GM23338 (cell line): ENCODE measurements around the gene LHX3. TPM values are rescaled to one million over a fixed set of nuclear protein-coding genes. Genes with fewer than 3 reads are reported as not detected.

Experiments used
- ATAC-seq: fragments of 200-7000 bp; cut with Tn5 transposase; 3 replicates; pipeline ENCODE4 v1.9.1; 2020
- DNase-seq: peaks from one replicate; pipeline ENCODE4 v3.0.0-alpha.2; 2015; ENCODE audit warnings: low spot score
- H2AFZ ChIP-seq: fragments of 200-600 bp; sonication (generic); 2 replicates; pipeline ENCODE4 v1.8.0; 2016; ENCODE audit warnings: antibody characterized with exemption, mild to moderate bottlenecking, moderate library complexity
- H3F3A ChIP-seq: fragments of 200-600 bp; sonication (generic); replicated peaks from 2 replicates; pipeline ENCODE4 v1.8.0; 2017; ENCODE audit warnings: antibody characterized with exemption, mixed run types, low read depth
- H3K27ac ChIP-seq: fragments of 200-600 bp; sonication (generic); 2 replicates; pipeline ENCODE4 v1.6.1; 2016; ENCODE audit warnings: low read depth
- H3K27me3 ChIP-seq: fragments of 200-600 bp; sonication (generic); 2 replicates; pipeline ENCODE4 v1.8.0; 2016; ENCODE audit warnings: mild to moderate bottlenecking, mixed run types, moderate library complexity; ENCODE audit not compliant: insufficient read depth
- H3K36me3 ChIP-seq: fragments of 200-600 bp; sonication (generic); 2 replicates; pipeline ENCODE4 v1.8.0; 2016; ENCODE audit warnings: mild to moderate bottlenecking; ENCODE audit not compliant: insufficient read depth
- H3K4me1 ChIP-seq: fragments of 200-600 bp; sonication (generic); 2 replicates; pipeline ENCODE4 v1.8.0; 2016; ENCODE audit warnings: mild to moderate bottlenecking, moderate library complexity; ENCODE audit not compliant: insufficient read depth
- H3K4me2 ChIP-seq: fragments of 200-600 bp; sonication (generic); 2 replicates; pipeline ENCODE4 v1.7.1; 2017; ENCODE audit warnings: mixed run types
- H3K4me3 ChIP-seq: fragments of 200-600 bp; sonication (generic); 2 replicates; pipeline ENCODE4 v1.6.1; 2016; ENCODE audit warnings: mixed run types
- H3K79me2 ChIP-seq: fragments of 200-600 bp; sonication (generic); replicated peaks from 2 replicates; pipeline ENCODE4 v1.8.0; 2017; ENCODE audit warnings: mild to moderate bottlenecking; ENCODE audit not compliant: insufficient read depth
- H3K9me2 ChIP-seq: fragments of 200-600 bp; sonication (generic); 2 replicates; pipeline ENCODE4 v1.8.0; 2017; ENCODE audit not compliant: insufficient read depth
- H4K20me1 ChIP-seq: fragments of 200-600 bp; sonication (generic); replicated peaks from 2 replicates; pipeline ENCODE4 v1.8.0; 2017; ENCODE audit warnings: mild to moderate bottlenecking; ENCODE audit not compliant: insufficient read depth
- H3K27ac Mint-ChIP-seq: 2 replicates; pipeline ENCODE4 v1.8.0; 2020; ENCODE audit warnings: inconsistent platforms, mild to moderate bottlenecking, moderate library complexity, mixed read lengths
- H3K27me3 Mint-ChIP-seq: 3 replicates; pipeline ENCODE4 v1.8.0; 2022; ENCODE audit warnings: low read depth, mild to moderate bottlenecking, moderate library complexity, mixed read lengths, inconsistent platforms; ENCODE audit not compliant: insufficient read depth, poor library complexity
- H3K36me3 Mint-ChIP-seq: 3 replicates; pipeline ENCODE4 v1.8.0; 2021; ENCODE audit warnings: low read depth, mild to moderate bottlenecking, inconsistent platforms, moderate library complexity, mixed read lengths
- H3K4me1 Mint-ChIP-seq: 3 replicates; pipeline ENCODE4 v1.8.0; 2020; ENCODE audit warnings: mild to moderate bottlenecking, inconsistent platforms, mixed read lengths
- H3K4me3 Mint-ChIP-seq: 3 replicates; pipeline ENCODE4 v1.8.0; 2021; ENCODE audit warnings: moderate library complexity, mild to moderate bottlenecking, inconsistent platforms, mixed read lengths
- H3K9me3 Mint-ChIP-seq: 3 replicates; pipeline ENCODE4 v1.8.0; 2020; ENCODE audit warnings: moderate library complexity, mild to moderate bottlenecking, inconsistent platforms, mixed read lengths
- CREB1 ChIP-seq: fragments of 250-450 bp; sonication (Bioruptor Pico); IDR thresholded peaks from 2 replicates; pipeline ENCODE4 v1.5.0; 2020; ENCODE audit warnings: low read depth, mild to moderate bottlenecking, moderate library complexity
- ETS1 ChIP-seq: IDR thresholded peaks from 2 replicates; pipeline ENCODE4 v1.6.1; 2016; ENCODE audit warnings: antibody characterized with exemption
- EZH2 ChIP-seq: fragments of 200-600 bp; sonication (generic); IDR thresholded peaks from one replicate; pipeline ENCODE4 v1.8.0; 2017; ENCODE audit warnings: antibody characterized with exemption, mild to moderate bottlenecking, low read depth; ENCODE audit not compliant: unreplicated experiment
- EZH2phosphoT487 ChIP-seq: fragments of 200-600 bp; sonication (generic); IDR thresholded peaks from one replicate; pipeline ENCODE4 v1.8.1; 2018; ENCODE audit warnings: antibody characterized with exemption; ENCODE audit not compliant: unreplicated experiment
- JUNB ChIP-seq: IDR thresholded peaks from one replicate; pipeline ENCODE4 v1.6.1; 2016; ENCODE audit warnings: antibody characterized with exemption; ENCODE audit not compliant: unreplicated experiment
- NANOG ChIP-seq: IDR thresholded peaks from 2 replicates; pipeline ENCODE4 v1.6.1; 2016; ENCODE audit warnings: antibody characterized with exemption, borderline replicate concordance
- POLR2AphosphoS5 ChIP-seq: IDR thresholded peaks from 2 replicates; pipeline ENCODE4 v1.6.1; 2016; ENCODE audit warnings: antibody characterized with exemption, low read depth
- REST ChIP-seq: IDR thresholded peaks from one replicate; pipeline ENCODE4 v1.6.1; 2018; ENCODE audit warnings: antibody characterized with exemption; ENCODE audit not compliant: unreplicated experiment
- STAT1 ChIP-seq: IDR thresholded peaks from one replicate; pipeline ENCODE4 v1.6.1; 2016; ENCODE audit warnings: antibody characterized with exemption; ENCODE audit not compliant: unreplicated experiment
- ZNF114 ChIP-seq: fragments of 250-450 bp; sonication (Bioruptor Pico); IDR thresholded peaks from 2 replicates; pipeline ENCODE4 v1.5.0; 2020; ENCODE audit warnings: mild to moderate bottlenecking, moderate library complexity
- ZNF331 ChIP-seq: fragments of 250-450 bp; sonication (Bioruptor Pico); IDR thresholded peaks from 2 replicates; pipeline ENCODE4 v1.5.0; 2020; ENCODE audit warnings: low read depth, mild to moderate bottlenecking, moderate library complexity
- polyA plus RNA-seq: library from polyadenylated mRNA; unstranded; fragments of >200 nt; fragmentation: Nextera tagmentation; extraction: Ambion mirVana; gene quantifications from 2 replicates; pipeline ENCODE4 v1.2.1, GENCODE V29; 2016
- total RNA-seq: library from RNA; depleted of rRNA; stranded (reverse); fragments of >200 nt; shearing (Covaris generic); gene quantifications from 2 replicates; pipeline ENCODE4 v1.2.3, GENCODE V29; 2014
- TF ChIP-seq, protein P1 (sequence below): fragments of 250-450 bp; sonication (Bioruptor Pico); IDR thresholded peaks from 2 replicates; pipeline ENCODE4 v1.5.0; 2020; ENCODE audit warnings: mild to moderate bottlenecking, moderate library complexity
- TF ChIP-seq, protein P2 (sequence below), 2 experiments: fragments of 200-600 bp in 1 of 2; sonication (generic) in 1 of 2; conservative IDR thresholded peaks; 2 replicates each; pipeline versions ENCODE4 v1.5.1 to v1.6.1; 2016 to 2017; ENCODE audit warnings: antibody characterized with exemption in 2 of 2, low read depth in 2 of 2, mild to moderate bottlenecking in 2 of 2, moderate library complexity in 1 of 2

The LHX3 gene
- total and polyA plus RNA-seq, 2 experiments from 2014 or later: 0.08 TPM; not detected in 1

DNA sequence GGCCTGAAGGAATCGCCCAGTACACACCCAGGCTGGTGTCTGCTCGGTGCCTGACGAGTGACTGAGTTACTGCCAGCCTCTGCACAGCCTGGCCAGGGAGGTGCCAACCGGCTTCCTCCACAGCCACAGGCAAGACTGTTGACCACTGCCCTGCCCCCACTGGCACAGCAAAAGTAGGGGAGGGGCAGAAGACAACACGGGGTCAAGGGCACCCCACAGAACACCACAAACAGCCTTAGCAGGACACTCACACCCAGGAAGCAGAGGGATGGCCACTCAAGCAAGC lies 722 bp upstream of the LHX3 start:
- no peak for TF ChIP-seq NANOG
- TF ChIP-seq ZNF331: no peak
- no peak for TF ChIP-seq EZH2
- TF ChIP-seq STAT1: no peak
- TF ChIP-seq JUNB: no peak
- TF ChIP-seq POLR2AphosphoS5: no peak
- no peak for TF ChIP-seq REST
- TF ChIP-seq ZNF114 (CRISPR knock-in tag): no peak
- no peak for TF ChIP-seq ETS1
- no peak for TF ChIP-seq EZH2phosphoT487
- TF ChIP-seq, protein P1, sequence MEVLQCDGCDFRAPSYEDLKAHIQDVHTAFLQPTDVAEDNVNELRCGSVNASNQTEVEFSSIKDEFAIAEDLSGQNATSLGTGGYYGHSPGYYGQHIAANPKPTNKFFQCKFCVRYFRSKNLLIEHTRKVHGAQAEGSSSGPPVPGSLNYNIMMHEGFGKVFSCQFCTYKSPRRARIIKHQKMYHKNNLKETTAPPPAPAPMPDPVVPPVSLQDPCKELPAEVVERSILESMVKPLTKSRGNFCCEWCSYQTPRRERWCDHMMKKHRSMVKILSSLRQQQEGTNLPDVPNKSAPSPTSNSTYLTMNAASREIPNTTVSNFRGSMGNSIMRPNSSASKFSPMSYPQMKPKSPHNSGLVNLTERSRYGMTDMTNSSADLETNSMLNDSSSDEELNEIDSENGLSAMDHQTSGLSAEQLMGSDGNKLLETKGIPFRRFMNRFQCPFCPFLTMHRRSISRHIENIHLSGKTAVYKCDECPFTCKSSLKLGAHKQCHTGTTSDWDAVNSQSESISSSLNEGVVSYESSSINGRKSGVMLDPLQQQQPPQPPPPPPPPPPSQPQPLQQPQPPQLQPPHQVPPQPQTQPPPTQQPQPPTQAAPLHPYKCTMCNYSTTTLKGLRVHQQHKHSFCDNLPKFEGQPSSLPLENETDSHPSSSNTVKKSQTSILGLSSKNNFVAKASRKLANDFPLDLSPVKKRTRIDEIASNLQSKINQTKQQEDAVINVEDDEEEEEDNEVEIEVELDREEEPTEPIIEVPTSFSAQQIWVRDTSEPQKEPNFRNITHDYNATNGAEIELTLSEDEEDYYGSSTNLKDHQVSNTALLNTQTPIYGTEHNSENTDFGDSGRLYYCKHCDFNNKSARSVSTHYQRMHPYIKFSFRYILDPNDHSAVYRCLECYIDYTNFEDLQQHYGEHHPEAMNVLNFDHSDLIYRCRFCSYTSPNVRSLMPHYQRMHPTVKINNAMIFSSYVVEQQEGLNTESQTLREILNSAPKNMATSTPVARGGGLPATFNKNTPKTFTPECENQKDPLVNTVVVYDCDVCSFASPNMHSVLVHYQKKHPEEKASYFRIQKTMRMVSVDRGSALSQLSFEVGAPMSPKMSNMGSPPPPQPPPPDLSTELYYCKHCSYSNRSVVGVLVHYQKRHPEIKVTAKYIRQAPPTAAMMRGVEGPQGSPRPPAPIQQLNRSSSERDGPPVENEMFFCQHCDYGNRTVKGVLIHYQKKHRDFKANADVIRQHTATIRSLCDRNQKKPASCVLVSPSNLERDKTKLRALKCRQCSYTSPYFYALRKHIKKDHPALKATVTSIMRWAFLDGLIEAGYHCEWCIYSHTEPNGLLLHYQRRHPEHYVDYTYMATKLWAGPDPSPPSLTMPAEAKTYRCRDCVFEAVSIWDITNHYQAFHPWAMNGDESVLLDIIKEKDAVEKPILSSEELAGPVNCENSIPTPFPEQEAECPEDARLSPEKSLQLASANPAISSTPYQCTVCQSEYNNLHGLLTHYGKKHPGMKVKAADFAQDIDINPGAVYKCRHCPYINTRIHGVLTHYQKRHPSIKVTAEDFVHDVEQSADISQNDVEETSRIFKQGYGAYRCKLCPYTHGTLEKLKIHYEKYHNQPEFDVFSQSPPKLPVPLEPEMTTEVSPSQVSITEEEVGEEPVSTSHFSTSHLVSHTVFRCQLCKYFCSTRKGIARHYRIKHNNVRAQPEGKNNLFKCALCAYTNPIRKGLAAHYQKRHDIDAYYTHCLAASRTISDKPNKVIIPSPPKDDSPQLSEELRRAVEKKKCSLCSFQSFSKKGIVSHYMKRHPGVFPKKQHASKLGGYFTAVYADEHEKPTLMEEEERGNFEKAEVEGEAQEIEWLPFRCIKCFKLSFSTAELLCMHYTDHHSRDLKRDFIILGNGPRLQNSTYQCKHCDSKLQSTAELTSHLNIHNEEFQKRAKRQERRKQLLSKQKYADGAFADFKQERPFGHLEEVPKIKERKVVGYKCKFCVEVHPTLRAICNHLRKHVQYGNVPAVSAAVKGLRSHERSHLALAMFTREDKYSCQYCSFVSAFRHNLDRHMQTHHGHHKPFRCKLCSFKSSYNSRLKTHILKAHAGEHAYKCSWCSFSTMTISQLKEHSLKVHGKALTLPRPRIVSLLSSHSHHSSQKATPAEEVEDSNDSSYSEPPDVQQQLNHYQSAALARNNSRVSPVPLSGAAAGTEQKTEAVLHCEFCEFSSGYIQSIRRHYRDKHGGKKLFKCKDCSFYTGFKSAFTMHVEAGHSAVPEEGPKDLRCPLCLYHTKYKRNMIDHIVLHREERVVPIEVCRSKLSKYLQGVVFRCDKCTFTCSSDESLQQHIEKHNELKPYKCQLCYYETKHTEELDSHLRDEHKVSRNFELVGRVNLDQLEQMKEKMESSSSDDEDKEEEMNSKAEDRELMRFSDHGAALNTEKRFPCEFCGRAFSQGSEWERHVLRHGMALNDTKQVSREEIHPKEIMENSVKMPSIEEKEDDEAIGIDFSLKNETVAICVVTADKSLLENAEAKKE: no peak
- TF ChIP-seq, protein P2, sequence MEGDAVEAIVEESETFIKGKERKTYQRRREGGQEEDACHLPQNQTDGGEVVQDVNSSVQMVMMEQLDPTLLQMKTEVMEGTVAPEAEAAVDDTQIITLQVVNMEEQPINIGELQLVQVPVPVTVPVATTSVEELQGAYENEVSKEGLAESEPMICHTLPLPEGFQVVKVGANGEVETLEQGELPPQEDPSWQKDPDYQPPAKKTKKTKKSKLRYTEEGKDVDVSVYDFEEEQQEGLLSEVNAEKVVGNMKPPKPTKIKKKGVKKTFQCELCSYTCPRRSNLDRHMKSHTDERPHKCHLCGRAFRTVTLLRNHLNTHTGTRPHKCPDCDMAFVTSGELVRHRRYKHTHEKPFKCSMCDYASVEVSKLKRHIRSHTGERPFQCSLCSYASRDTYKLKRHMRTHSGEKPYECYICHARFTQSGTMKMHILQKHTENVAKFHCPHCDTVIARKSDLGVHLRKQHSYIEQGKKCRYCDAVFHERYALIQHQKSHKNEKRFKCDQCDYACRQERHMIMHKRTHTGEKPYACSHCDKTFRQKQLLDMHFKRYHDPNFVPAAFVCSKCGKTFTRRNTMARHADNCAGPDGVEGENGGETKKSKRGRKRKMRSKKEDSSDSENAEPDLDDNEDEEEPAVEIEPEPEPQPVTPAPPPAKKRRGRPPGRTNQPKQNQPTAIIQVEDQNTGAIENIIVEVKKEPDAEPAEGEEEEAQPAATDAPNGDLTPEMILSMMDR (conservative IDR thresholded peaks at IDR 0.05; ENCODE audit: low read depth in 2 of 2): no peak
- no peak for TF ChIP-seq CREB1 (CRISPR knock-in tag)
- Histone ChIP-seq H2AFZ (no peak overlapping the region), H3F3A (0 out of 2 replicates have a peak, but pooled peaks cover 2% of the 10 kb centered on the region), H3K9me2 (no peaks in the 10 kb centered on the region), H3K27ac (no peak overlapping the region), H3K4me1 (no peaks in the 10 kb centered on the region; the same call in 1 of the 2 replicates), H3K36me3 (no peaks in the 10 kb centered on the region), H3K79me2 (no peaks in the 10 kb centered on the region), H4K20me1 (peaks cover 19% of the 10 kb centered on the region), H3K27me3 (peaks cover 56% of the 10 kb centered on the region), H3K4me3 (no peak overlapping the region), H3K4me2 (peak overlapping the region; percentile 66; the same call in 1 of the 2 replicates)
- Mint-ChIP-seq H3K27me3 (peaks cover 51% of the 10 kb centered on the region), H3K9me3 (no peaks in the 10 kb centered on the region), H3K4me3 (no peak overlapping the region), H3K27ac (no peak overlapping the region), H3K4me1 (peaks cover 7% of the 10 kb centered on the region; the same call in 2 of the 3 replicates), H3K36me3 (peaks cover 7% of the 10 kb centered on the region)
- no peak for ATAC-seq
- no peak for DNase-seq
